HG03045 (cell line): ENCODE measurements around the gene AWAT2.
"Not testable (repeated sequence)": the region's sequence is repeated elsewhere in the genome, so short reads cannot be mapped to it uniquely, and the experiment has no call there.

Source experiments
- ATAC-seq: cut with Tn5 transposase; IDR thresholded peaks from one replicate; pipeline ENCODE4 v1.9.1; 2021; ENCODE audit warnings: mild to moderate bottlenecking, moderate library complexity; ENCODE audit not compliant: unreplicated experiment

The AWAT2 gene

DNA sequence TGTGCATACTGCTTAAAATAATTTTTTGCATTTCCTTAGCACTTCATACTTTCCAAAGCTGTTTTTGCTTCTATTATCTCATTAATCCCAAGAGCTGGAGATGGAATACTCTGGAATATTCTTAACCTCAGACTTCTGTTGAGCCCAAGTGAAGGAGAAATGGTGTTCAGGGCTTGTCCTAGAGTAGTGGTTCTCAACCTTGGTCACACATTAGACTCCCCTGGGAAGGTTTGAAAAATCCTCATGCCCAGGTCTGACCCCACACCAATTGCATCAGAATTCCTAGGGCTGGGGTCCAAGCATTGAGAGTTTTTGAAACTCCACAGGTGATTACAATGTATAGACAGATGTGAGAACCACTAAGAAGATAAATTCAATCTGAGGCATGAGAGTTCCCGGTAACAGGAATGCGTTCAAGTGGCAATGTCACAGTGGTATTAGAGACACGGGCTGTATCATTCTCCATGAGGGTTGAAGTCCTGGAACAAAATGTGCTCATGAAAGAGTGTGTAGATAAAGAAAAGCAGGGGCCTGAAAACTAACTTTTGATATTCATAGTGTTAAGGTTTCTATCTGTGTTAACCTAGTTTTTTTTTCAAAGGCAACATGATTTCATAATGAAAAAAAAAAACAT lies 47.9 kb downstream of the AWAT2 start:
- ATAC-seq, result no peak

DNA sequence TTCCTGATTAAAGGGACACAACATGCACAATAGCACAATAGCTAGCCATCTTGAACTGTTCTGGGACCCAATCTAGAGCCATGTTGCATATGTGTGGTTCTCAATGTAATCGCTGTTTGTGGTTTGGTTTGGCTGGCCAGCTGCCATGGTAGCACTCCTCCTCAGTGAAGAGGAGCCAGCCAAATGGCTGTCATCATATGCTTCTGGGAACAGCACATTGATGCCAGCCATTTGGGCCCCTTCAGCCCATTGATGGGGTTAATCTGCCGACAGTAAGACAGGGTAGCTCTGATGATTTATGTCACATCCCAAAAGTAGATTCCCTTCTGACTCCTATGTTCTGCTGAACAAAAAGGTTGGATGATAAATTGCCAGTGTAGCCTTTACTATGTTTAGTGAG lies 48.5 kb downstream of the AWAT2 start:
- ATAC-seq, result no peak

DNA sequence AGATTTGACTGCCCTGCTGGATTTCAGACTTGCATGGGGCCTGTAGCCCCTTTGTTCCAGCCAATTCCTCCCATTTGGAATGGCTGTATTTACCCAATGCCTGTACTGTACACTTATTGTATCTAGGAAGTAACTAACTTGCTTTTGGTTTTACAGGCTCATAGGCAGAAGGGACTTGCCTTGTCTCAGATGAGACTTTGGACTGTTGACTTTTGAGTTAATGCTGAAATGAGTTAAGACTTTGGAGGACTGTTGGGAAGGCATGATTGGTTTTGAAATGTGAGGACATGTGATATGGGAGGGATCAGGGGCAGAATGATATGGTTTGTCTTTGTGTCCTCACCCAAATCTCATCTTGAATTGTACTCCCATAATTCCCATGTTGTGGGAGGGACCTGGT lies 51.4 kb downstream of the AWAT2 start:
- not testable (repeated sequence) for ATAC-seq

DNA sequence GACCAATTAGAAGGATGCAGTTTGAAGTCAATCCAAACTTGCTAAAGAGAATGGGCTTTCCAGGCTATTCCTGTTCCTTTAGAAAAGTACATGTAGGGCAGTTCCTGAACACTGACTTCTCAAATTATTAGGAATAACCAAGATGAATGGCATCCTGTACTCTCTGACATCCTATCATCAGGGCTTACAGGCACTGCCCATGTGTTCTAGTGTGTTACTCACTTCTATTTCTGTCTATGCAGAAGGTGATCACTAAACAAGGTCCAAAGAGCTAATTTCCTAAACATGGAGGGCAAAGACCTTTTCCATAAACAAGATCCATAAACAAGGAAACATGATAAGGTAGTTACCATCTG lies 53.6 kb downstream of the AWAT2 start:
- ATAC-seq, result no peak

DNA sequence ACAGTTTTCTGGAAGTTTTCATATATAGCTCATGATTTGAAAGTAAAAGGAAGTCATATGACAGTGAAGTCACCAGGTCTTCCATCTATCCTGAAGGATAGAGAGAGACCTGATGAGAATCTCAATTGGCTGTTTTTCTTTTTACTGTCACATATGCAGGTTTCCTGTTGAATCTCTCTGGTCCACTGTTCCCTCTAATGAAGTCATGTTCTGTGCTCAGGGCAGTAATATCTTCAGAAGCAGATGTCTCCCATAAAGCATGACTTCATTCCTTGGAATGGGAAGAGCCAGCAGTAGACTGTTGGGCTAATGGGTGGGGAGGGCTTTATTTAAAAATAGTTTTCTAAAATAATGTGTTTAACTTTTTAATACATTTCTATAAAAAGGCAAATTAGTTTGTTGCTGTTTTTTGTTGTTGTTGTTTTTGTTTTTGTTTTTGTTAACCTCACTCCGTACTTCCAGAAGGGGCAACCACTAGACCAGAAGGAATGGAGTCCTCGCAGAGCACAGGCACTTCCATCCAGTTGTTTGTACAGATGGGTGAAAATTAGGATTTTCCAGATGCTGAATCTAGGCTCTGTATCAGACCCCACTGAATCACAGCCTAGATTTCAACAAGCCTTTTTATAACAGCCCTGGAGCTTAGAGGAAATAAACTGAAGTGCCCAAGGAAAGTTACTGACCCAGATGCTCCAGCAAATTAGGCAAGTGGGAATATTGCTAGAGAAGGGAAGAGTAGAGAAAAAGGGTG lies 54.2 kb downstream of the AWAT2 start:
- no peak for ATAC-seq

DNA sequence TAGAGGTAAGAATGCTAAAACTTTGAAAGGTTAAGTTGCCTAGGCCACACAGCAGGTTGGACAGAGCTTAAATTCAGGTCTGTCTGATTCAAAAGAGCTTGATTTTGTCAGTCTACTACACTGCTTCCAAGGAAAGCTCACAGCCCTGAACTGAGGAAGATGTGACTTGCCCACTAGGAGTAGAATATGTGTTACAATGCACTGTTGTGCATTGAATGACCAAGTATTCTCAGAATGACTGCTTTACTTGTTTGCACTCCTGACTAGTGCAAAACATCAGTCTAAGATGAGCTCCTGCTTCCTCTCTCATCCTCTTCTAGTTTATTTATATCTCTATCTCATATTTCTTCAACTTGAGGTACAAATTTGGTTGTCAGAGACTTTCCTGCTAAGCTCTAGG lies 56.2 kb downstream of the AWAT2 start:
- ATAC-seq, result no peak

DNA sequence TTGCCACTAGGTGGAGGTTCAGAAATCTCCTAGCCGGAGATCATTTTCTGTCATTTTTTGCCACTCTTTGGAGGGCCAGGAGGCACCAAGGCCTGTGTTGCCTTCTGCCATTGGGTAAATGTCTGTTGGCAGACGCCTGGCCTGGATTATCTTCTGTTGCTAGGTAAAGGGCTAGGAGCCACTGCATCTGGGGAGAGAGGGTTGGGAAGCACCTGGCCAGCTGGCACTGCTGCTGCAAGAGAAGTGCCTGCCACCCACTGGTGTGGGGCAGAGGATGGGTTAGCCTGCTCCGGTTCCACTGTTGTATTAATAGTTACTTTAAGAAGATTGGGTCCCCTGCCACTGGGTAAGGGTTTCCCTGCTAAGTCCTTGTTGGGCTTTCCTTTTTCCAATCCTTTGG lies 58.1 kb downstream of the AWAT2 start:
- no peak for ATAC-seq
